LHCN-M2 (cell line): ENCODE results near the gene NSUN6. TPM values are rescaled to one million over a fixed set of nuclear protein-coding genes. Genes with fewer than 3 reads are reported as not detected.

Experiments
- DNase-seq: peaks from one replicate; pipeline ENCODE4 v3.0.0-alpha.2; 2012; ENCODE audit warnings: low read depth
- total RNA-seq: library from RNA; depleted of rRNA; stranded (reverse); fragments of >200 nt; gene quantifications from 2 replicates; pipeline ENCODE4 v1.2.3, GENCODE V29; 2014; rRNA removed

NSUN6 gene
- total RNA-seq, 1 experiment from 2014 or later, result 9.3 TPM

GRCh38 chr10:18504161-18504560 is 147.2 kb downstream of the NSUN6 start:
- DNase-seq, result no peak

- no peak for DNase-seq
Observed at GRCh38 chr10:18501629-18502028, 149.8 kb downstream of the NSUN6 start.

- peak; percentile 54 for DNase-seq
Observed at GRCh38 chr10:18501198-18501597, 150.2 kb downstream of the NSUN6 start.

GRCh38 chr10:18500576-18500975 is 150.8 kb downstream of the NSUN6 start:
- DNase-seq, result no peak

- no peak for DNase-seq
Observed at GRCh38 chr10:18498998-18499397, 152.4 kb downstream of the NSUN6 start.

GRCh38 chr10:18497806-18498369 is 153.5 kb downstream of the NSUN6 start:
- no peak for DNase-seq

Other genes with a start within 250 kb of the NSUN6 start
- gene ARL5B, start 7.8 kb upstream of the NSUN6 start, total RNA-seq, result 8.7 and 10.3 TPM in 2 replicates